Measurements from ENCODE around the gene TMEM123. TPM values are rescaled to one million over a fixed set of nuclear protein-coding genes. Genes with fewer than 3 reads are reported as not detected.

Gene TMEM123
- total and polyA plus RNA-seq, 4 experiments from 2014 or later: 383 to 839 (median 574) TPM

DNA sequence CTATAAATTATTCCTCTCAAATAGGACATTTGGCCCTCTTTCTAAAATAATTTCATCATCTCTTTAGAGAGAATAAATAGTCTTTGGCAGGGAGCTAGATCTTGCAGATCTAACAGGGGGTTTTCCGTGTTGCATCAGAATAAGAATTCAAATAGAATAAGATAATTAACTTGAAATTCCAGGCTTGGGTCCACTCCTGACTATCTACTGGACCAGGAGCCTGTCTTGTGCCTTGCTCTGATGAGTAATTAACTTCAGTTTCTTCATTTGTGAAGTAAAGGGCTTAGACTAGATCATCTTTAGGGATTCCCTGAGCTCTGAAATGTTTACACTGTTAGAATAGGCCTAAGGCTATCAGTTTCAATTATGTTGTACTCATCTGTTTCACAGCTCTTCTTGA lies 23.5 kb upstream of the TMEM123 start:
- peaks cover 35 to 69% (median 52%) of the 10 kb centered on the region in 4 donors for H3K4me1 Mint-ChIP-seq
- Histone ChIP-seq H3K27me3 (ENCODE audit: insufficient read depth, low read length) (no peaks in the 10 kb centered on the region), H3K9me3 (ENCODE audit: control insufficient read depth in 1 of 2, low read length in 2 of 2) (no peaks in the 10 kb centered on the region), H3K27ac (ENCODE audit: low read depth, low read length) (no peak overlapping the region), H3K36me3 (ENCODE audit: insufficient read depth, low read length) (no peaks in the 10 kb centered on the region), H3K4me3 (ENCODE audit: low read length in 2 of 2) (no peak overlapping the region), H3K4me1 (ENCODE audit: insufficient read depth, low read length) (peaks cover 54% of the 10 kb centered on the region)
- H3K36me3 Mint-ChIP-seq: no peaks in the 10 kb centered on the region
- ChIA-PET POLR2A (ENCODE audit: partially characterized antibody) (interaction anchor here (1.0 to 6.1 kb wide), 9 partner anchors 9 to 207 kb away, joined by 3 to 44 read pairs (median 3); partner anchors contain the start of genes BIRC2 and TMEM123), CTCF (ENCODE audit: partially characterized antibody) (interaction anchor here (1.3 to 6.3 kb wide), 7 partner anchors 11 to 190 kb away, joined by 4 to 35 read pairs (median 5); no protein-coding TSS in a partner anchor)
- H3K9me3 Mint-ChIP-seq: no peaks in the 10 kb centered on the region
- no peaks in the 10 kb centered on the region for H3K27me3 Mint-ChIP-seq
- intact Hi-C loops (cut with micrococcal nuclease): no loop called here
- peak overlapping the region in 5 of 7 donors; percentile 33 to 96 (median 91) for H3K27ac Mint-ChIP-seq
- peak overlapping the region in 2 of 8 donors; percentile 68 to 72 for H3K4me3 Mint-ChIP-seq
- no peak for DNase-seq

DNA sequence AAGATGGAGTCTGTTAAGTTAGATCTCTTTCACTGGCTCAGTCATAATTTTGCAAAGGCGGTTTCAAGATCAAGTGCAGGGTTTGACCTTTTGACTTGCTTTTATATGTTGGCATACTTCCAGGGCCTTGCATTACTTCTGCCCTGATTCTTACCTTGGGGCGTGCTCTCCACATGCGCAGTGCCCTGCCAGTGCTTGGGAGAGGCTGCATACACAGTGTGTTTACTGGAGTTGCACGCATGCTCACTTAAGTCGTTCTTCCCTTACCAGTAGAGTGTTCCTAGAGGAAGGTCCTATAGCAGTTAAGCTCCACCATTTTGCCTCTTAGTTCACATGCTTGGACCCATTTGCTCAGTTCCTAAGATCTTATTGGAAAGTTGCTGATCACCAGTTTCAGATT lies 21.0 kb upstream of the TMEM123 start:
- H3K9me3 Mint-ChIP-seq: no peaks in the 10 kb centered on the region
- no peaks in the 10 kb centered on the region for H3K36me3 Mint-ChIP-seq
- Histone ChIP-seq H3K36me3 (ENCODE audit: insufficient read depth, low read length) (no peaks in the 10 kb centered on the region), H3K27ac (ENCODE audit: low read depth, low read length) (no peak overlapping the region), H3K9me3 (ENCODE audit: control insufficient read depth in 1 of 2, low read length in 2 of 2) (no peaks in the 10 kb centered on the region), H3K4me3 (ENCODE audit: low read length in 2 of 2) (no peak overlapping the region), H3K27me3 (ENCODE audit: insufficient read depth, low read length) (no peaks in the 10 kb centered on the region), H3K4me1 (ENCODE audit: insufficient read depth, low read length) (peaks cover 80% of the 10 kb centered on the region)
- CTCF ChIA-PET (ENCODE audit: partially characterized antibody): interaction anchor here (0.7 to 1.1 kb wide), 2 partner anchors 14 to 83 kb away, joined by 3 to 5 read pairs; no protein-coding TSS in a partner anchor
- H3K27ac Mint-ChIP-seq: peak overlapping the region in 2 of 7 donors; percentile 46 to 52
- H3K27me3 Mint-ChIP-seq: no peaks in the 10 kb centered on the region
- peak overlapping the region in 2 of 8 donors; percentile 14 to 21 for H3K4me3 Mint-ChIP-seq
- peaks cover 56 to 87% (median 73%) of the 10 kb centered on the region in 4 donors for H3K4me1 Mint-ChIP-seq
- DNase-seq: peak in 1 of 5 donors; percentile 31
- intact Hi-C loops (cut with micrococcal nuclease): no loop called here
- POLR2A ChIA-PET (ENCODE audit: partially characterized antibody): interaction anchor here (0.8 to 1.7 kb wide), 3 partner anchors 20 to 81 kb away, joined by 3 to 8 read pairs (median 3); partner anchors contain the start of gene TMEM123

DNA sequence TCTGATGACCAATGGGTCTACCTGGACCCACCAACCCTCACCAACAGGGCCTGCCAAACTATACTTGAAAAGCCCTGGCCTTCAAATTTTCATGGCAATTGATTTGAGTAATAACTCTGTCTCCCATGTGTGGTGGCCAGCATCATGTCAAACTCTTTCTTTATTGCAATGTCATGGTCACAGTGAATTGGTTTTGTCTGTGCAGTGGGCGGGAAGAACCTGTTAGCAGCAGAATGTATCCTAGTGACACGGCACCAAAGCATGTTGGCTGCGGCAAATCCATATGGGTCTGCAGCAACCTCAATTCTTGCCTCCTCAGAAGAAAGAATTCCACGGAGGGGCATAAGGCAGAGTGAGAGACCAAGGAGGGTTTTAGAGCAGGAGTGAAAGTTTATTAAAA lies 19.6 kb upstream of the TMEM123 start:
- Histone ChIP-seq H3K4me1 (ENCODE audit: insufficient read depth, low read length) (peaks cover 80% of the 10 kb centered on the region), H3K27me3 (ENCODE audit: insufficient read depth, low read length) (no peaks in the 10 kb centered on the region), H3K4me3 (ENCODE audit: low read length in 2 of 2) (no peak overlapping the region), H3K36me3 (ENCODE audit: insufficient read depth, low read length) (no peaks in the 10 kb centered on the region), H3K9me3 (ENCODE audit: control insufficient read depth in 1 of 2, low read length in 2 of 2) (no peaks in the 10 kb centered on the region), H3K27ac (ENCODE audit: low read depth, low read length) (no peak overlapping the region)
- Mint-ChIP-seq H3K27me3 (no peaks in the 10 kb centered on the region), H3K4me3 (peak overlapping the region in 2 of 8 donors; percentile 40 to 42), H3K27ac (peak overlapping the region in 1 of 7 donors; percentile 3), H3K4me1 (peaks cover 61 to 87% (median 75%) of the 10 kb centered on the region in 4 donors), H3K36me3 (no peaks in the 10 kb centered on the region), H3K9me3 (no peaks in the 10 kb centered on the region)
- DNase-seq: no peak
- intact Hi-C loops (cut with micrococcal nuclease): no loop called here
- POLR2A ChIA-PET (ENCODE audit: partially characterized antibody): interaction anchor here (1.5 kb wide), 1 partner anchor 20 kb away, joined by 8 read pairs; no protein-coding TSS in a partner anchor
- CTCF ChIA-PET (ENCODE audit: partially characterized antibody): interaction anchor here (1.1 to 1.7 kb wide), 3 partner anchors 8 to 82 kb away, joined by 3 to 5 read pairs (median 4); no protein-coding TSS in a partner anchor

- H3K4me1 ChIP-seq (ENCODE audit: insufficient read depth, low read length): peaks cover 80% of the 10 kb centered on the region
- no peak for DNase-seq
- ChIA-PET POLR2A (ENCODE audit: partially characterized antibody) (interaction anchor here (1.1 to 1.5 kb wide), 2 partner anchors 18 to 20 kb away, joined by 5 to 8 read pairs; no protein-coding TSS in a partner anchor), CTCF (ENCODE audit: partially characterized antibody) (interaction anchor here (1.4 to 1.7 kb wide), 3 partner anchors 9 to 81 kb away, joined by 4 to 5 read pairs (median 4); no protein-coding TSS in a partner anchor)
- no peaks in the 10 kb centered on the region for H3K27me3 ChIP-seq (ENCODE audit: insufficient read depth, low read length)
- H3K36me3 ChIP-seq (ENCODE audit: insufficient read depth, low read length): no peaks in the 10 kb centered on the region
- H3K4me3 ChIP-seq (ENCODE audit: low read length in 2 of 2): no peak overlapping the region
- intact Hi-C loops (cut with micrococcal nuclease): loop anchor here (2.0 kb wide), 1 partner anchor 19 kb away; the partner anchor contains the start of gene TMEM123
- H3K9me3 ChIP-seq (ENCODE audit: control insufficient read depth in 1 of 2, low read length in 2 of 2): no peaks in the 10 kb centered on the region
- Mint-ChIP-seq H3K4me1 (peaks cover 60 to 87% (median 74%) of the 10 kb centered on the region in 4 donors), H3K27ac (peak overlapping the region in 5 of 7 donors; percentile 29 to 80 (median 65)), H3K27me3 (no peaks in the 10 kb centered on the region), H3K36me3 (no peaks in the 10 kb centered on the region), H3K9me3 (no peaks in the 10 kb centered on the region), H3K4me3 (peak overlapping the region in 4 of 8 donors; percentile 15 to 70 (median 38))
- H3K27ac ChIP-seq (ENCODE audit: low read depth, low read length): no peak overlapping the region
Observed at GRCh38 chr11:102471474-102471873, 18.9 kb upstream of the TMEM123 start.

- Mint-ChIP-seq H3K9me3 (no peaks in the 10 kb centered on the region), H3K4me3 (peak overlapping the region; percentile 32 to 84 (median 69)), H3K36me3 (no peaks in the 10 kb centered on the region), H3K27me3 (no peaks in the 10 kb centered on the region), H3K4me1 (peaks cover 67 to 95% (median 82%) of the 10 kb centered on the region in 4 donors), H3K27ac (peak overlapping the region; percentile 6 to 93 (median 60))
- Histone ChIP-seq H3K9me3 (ENCODE audit: control insufficient read depth in 1 of 2, low read length in 2 of 2) (no peaks in the 10 kb centered on the region), H3K27me3 (ENCODE audit: insufficient read depth, low read length) (no peaks in the 10 kb centered on the region), H3K4me3 (ENCODE audit: low read length in 2 of 2) (no peak overlapping the region), H3K36me3 (ENCODE audit: insufficient read depth, low read length) (no peaks in the 10 kb centered on the region), H3K27ac (ENCODE audit: low read depth, low read length) (no peak overlapping the region), H3K4me1 (ENCODE audit: insufficient read depth, low read length) (peaks cover 85% of the 10 kb centered on the region)
- DNase-seq: peak; percentile 61 to 74 (median 70)
- ChIA-PET POLR2A (ENCODE audit: partially characterized antibody) (interaction anchor here (0.6 to 0.7 kb wide), 2 partner anchors 18 to 164 kb away, joined by 3 read pairs; no protein-coding TSS in a partner anchor), CTCF (ENCODE audit: partially characterized antibody) (interaction anchor here (1.6 to 1.7 kb wide), 2 partner anchors 78 to 80 kb away, joined by 4 to 5 read pairs; no protein-coding TSS in a partner anchor)
- intact Hi-C loops (cut with micrococcal nuclease): loop anchor here (1.0 to 2.0 kb wide), 2 partner anchors 9 to 17 kb away; partner anchors contain the start of gene TMEM123
Observed at GRCh38 chr11:102470251-102470650, 17.7 kb upstream of the TMEM123 start.

DNA sequence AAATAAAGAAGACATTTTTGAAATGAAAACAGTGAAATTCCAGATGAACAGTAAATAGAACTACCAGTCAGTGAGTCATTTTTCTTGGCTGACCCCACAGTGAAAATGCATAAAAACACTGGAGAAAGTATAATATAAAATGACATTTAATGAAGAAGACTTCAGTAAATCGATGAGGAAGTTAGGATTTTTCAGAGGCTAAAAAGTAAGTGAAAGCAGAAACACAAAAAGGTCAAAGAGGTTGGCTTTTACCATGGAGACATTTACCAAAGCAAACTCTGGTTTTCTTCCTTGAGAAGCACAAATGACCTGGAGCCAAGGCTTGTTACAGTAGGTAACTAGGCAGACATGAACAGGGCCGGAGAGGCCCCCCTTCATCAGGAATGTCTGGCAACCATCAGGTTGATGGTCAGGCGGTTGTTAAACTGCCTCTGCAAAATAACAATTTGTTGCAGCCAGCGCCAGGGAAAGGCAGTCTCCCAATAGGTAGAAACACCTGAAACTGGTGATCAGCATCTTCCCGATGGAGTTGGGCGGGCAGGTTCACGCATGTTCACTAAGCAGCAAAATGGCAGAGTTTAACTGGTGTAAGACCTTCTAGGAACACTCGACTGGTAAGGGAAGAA lies 16.7 kb upstream of the TMEM123 start:
- ChIA-PET CTCF (ENCODE audit: partially characterized antibody) (no interaction called here), POLR2A (ENCODE audit: partially characterized antibody) (no interaction called here)
- Mint-ChIP-seq H3K27ac (peak overlapping the region in 1 of 7 donors; percentile 22), H3K4me3 (peak overlapping the region in 3 of 8 donors; percentile 31 to 66 (median 52)), H3K9me3 (no peaks in the 10 kb centered on the region), H3K27me3 (no peaks in the 10 kb centered on the region), H3K4me1 (peaks cover 67 to 99% (median 84%) of the 10 kb centered on the region in 4 donors), H3K36me3 (no peaks in the 10 kb centered on the region)
- H3K4me3 ChIP-seq (ENCODE audit: low read length in 2 of 2): no peak overlapping the region
- no peaks in the 10 kb centered on the region for H3K9me3 ChIP-seq (ENCODE audit: control insufficient read depth in 1 of 2, low read length in 2 of 2)
- intact Hi-C loops (cut with micrococcal nuclease): no loop called here
- H3K27ac ChIP-seq (ENCODE audit: low read depth, low read length): no peak overlapping the region
- no peak for DNase-seq
- no peaks in the 10 kb centered on the region for H3K27me3 ChIP-seq (ENCODE audit: insufficient read depth, low read length)
- peaks cover 90% of the 10 kb centered on the region for H3K4me1 ChIP-seq (ENCODE audit: insufficient read depth, low read length)
- H3K36me3 ChIP-seq (ENCODE audit: insufficient read depth, low read length): no peaks in the 10 kb centered on the region

DNA sequence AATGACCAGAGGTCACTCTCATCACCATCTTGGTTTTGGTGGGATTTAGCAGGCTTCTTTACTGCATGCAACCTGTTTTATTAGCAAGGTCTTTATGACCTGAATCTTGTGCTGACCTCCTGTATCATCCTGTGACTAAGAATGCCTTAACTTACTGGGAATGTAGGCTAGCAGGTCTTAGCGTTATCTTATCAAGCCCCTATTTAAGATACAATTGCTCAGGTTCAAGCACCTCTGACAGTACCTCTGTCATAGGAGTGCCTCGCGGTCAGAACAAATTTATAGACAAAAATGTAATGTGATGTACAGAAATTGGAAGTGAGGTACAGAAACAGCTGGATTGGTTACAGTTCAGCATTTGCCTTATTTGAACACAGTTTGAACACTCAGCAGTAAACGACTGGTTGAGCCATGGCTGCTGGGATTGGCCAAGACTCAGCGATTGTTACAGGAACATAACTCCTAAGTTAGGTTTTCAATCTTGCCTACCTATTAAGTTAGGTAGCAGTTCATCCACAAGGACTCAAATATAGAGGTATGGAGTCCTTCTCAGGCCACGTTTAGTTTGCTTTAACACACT lies 16.1 kb upstream of the TMEM123 start:
- Histone ChIP-seq H3K4me3 (ENCODE audit: low read length in 2 of 2) (no peak overlapping the region), H3K27me3 (ENCODE audit: insufficient read depth, low read length) (no peaks in the 10 kb centered on the region), H3K36me3 (ENCODE audit: insufficient read depth, low read length) (no peaks in the 10 kb centered on the region), H3K9me3 (ENCODE audit: control insufficient read depth in 1 of 2, low read length in 2 of 2) (no peaks in the 10 kb centered on the region), H3K27ac (ENCODE audit: low read depth, low read length) (no peak overlapping the region), H3K4me1 (ENCODE audit: insufficient read depth, low read length) (peaks cover 84% of the 10 kb centered on the region)
- intact Hi-C loops (cut with micrococcal nuclease): no loop called here
- Mint-ChIP-seq H3K4me3 (peak overlapping the region in 4 of 8 donors; percentile 51 to 78 (median 66)), H3K27me3 (no peaks in the 10 kb centered on the region), H3K36me3 (no peaks in the 10 kb centered on the region), H3K4me1 (peaks cover 63 to 97% (median 81%) of the 10 kb centered on the region in 4 donors), H3K27ac (peak overlapping the region in 2 of 7 donors; percentile 22 to 57), H3K9me3 (no peaks in the 10 kb centered on the region)
- ChIA-PET POLR2A (ENCODE audit: partially characterized antibody) (no interaction called here), CTCF (ENCODE audit: partially characterized antibody) (no interaction called here)
- DNase-seq: no peak
